Spleen (tissue), 11 donors: ENCODE measurements around the gene PIM2. TPM values are rescaled to one million over a fixed set of nuclear protein-coding genes. Genes with fewer than 3 reads are reported as not detected.

Experiments
- DNase-seq: peaks from one replicate; pipeline ENCODE4 v3.0.0-alpha.2; 2020
- H3K27ac ChIP-seq, 8 donors: fragments of 200-600 bp; sonication (generic) in 7 of 8; 1 replicate in 4 of 8; 2 replicates in 4 of 8; pipeline versions ENCODE4 v1.5.0 to v1.8.0; 2016 to 2021; ENCODE audit warnings: inconsistent platforms in 4 of 8, mild to moderate bottlenecking in 4 of 8, moderate library complexity in 1 of 8
- H3K27me3 ChIP-seq, 7 donors: fragments of 200-600 bp; sonication (generic) in 6 of 7; replicated peaks in 1 of 7; 1 replicate in 4 of 7; 2 replicates in 3 of 7; pipeline versions ENCODE4 v1.5.0 to v1.8.0; 2016 to 2021; ENCODE audit warnings: inconsistent platforms in 3 of 7, mild to moderate bottlenecking in 1 of 7
- H3K36me3 ChIP-seq, 6 donors: fragments of 200-600 bp; sonication (generic) in 5 of 6; 1 replicate in 4 of 6; 2 replicates in 2 of 6; pipeline versions ENCODE4 v1.5.0 to v1.8.0; 2016 to 2021; ENCODE audit warnings: inconsistent platforms in 2 of 6
- H3K4me1 ChIP-seq, 6 donors: fragments of 200-600 bp; sonication (generic) in 5 of 6; 1 replicate in 3 of 6; 2 replicates in 3 of 6; pipeline versions ENCODE4 v1.5.0 to v1.8.0; 2016 to 2021; ENCODE audit warnings: inconsistent platforms in 3 of 6
- H3K4me3 ChIP-seq, 8 donors: fragments of 200-600 bp; sonication (generic) in 7 of 8; 1 replicate in 4 of 8; 2 replicates in 4 of 8; pipeline versions ENCODE4 v1.5.0 to v1.8.0; 2016 to 2021; ENCODE audit warnings: inconsistent platforms in 4 of 8, mild to moderate bottlenecking in 4 of 8, moderate library complexity in 2 of 8
- H3K9me3 ChIP-seq, 8 donors: fragments of 200-600 bp; sonication (generic) in 7 of 8; 1 replicate in 4 of 8; 2 replicates in 4 of 8; pipeline versions ENCODE4 v1.5.0 to v1.8.0; 2016 to 2021; ENCODE audit warnings: inconsistent platforms in 4 of 8
- POLR2A ChIP-seq, 3 donors: fragments of 450-650 bp; IDR thresholded peaks; one replicate each; pipeline ENCODE4 v1.5.1; 2017; ENCODE audit warnings: antibody characterized with exemption in 3 of 3, mild to moderate bottlenecking in 1 of 3
- POLR2AphosphoS5 ChIP-seq, 3 donors: sonication (generic); formaldehyde crosslinking; IDR thresholded peaks; one replicate each; pipeline ENCODE4 v1.5.1; 2017; ENCODE audit warnings: antibody characterized with exemption in 3 of 3
- WGBS, 5 donors: extraction: QIAGEN DNeasy Blood & Tissue Kit in 3 of 5; methylation state at CpG; one replicate each; pipeline versions ENCODE4 v1.1.5 to v1.1.7; 2013 to 2018; 5-methylcytosine and 5-hydroxymethylcytosine counted together
- intact Hi-C: fragments of 100-400 bp; cut with DNase I; formaldehyde crosslinking; loops from one replicate; pipeline ENCODE4 v1.15.0; 2023; ENCODE audit warnings: low total_unique reads
- polyA plus RNA-seq, 3 donors: library from polyadenylated mRNA; stranded (reverse); fragments of 200-250 nt; gene quantifications; one replicate each; pipeline ENCODE4 v1.2.1, GENCODE V29; 2013
- total RNA-seq, 7 donors: library from RNA; depleted of rRNA in 3 of 7; stranded (reverse); fragments of >200 nt in 3 of 7; fragmentation: NEBNext Ultra II Directional in 4 of 7; extraction: Animal tissue kit (Norgen Biotek cat#: 25700) in 4 of 7; gene quantifications; one replicate each; pipeline versions ENCODE4 v1.1.0 to v1.2.1, GENCODE V29; 2016 to 2021
- TF ChIP-seq, protein P1 (sequence below), 11 experiments: fragments of 200-600 bp in 7 of 11; fragments of 450-650 bp in 4 of 11; sonication (generic) in 4 of 11; IDR thresholded peaks in 8 of 11; conservative IDR thresholded peaks in 3 of 11; 1 replicate in 7 of 11; 2 replicates in 4 of 11; pipeline versions ENCODE4 v1.4.0 to v1.8.0; 2016 to 2021; ENCODE audit warnings: antibody characterized with exemption in 11 of 11, inconsistent platforms in 4 of 11, mild to moderate bottlenecking in 1 of 11
- donor health status: healthy with polysubstance abuse.
- donor health status: DM: no; HTN: no; CAD: no; lungs with moderate emphysema.
- donor health status: DM: no; HTN: no; CAD: no.
- donor health status: Bipolar disorder and iron deficiency.
- donor health status: healthy.
- donor health status: DM: no; HTN: no; CAD: no.
- donor health status: DM: yes; HTN: yes; CAD: no.

Gene PIM2
- total and polyA plus RNA-seq, 10 donors, result 54.2 to 220 (median 124) TPM

DNA sequence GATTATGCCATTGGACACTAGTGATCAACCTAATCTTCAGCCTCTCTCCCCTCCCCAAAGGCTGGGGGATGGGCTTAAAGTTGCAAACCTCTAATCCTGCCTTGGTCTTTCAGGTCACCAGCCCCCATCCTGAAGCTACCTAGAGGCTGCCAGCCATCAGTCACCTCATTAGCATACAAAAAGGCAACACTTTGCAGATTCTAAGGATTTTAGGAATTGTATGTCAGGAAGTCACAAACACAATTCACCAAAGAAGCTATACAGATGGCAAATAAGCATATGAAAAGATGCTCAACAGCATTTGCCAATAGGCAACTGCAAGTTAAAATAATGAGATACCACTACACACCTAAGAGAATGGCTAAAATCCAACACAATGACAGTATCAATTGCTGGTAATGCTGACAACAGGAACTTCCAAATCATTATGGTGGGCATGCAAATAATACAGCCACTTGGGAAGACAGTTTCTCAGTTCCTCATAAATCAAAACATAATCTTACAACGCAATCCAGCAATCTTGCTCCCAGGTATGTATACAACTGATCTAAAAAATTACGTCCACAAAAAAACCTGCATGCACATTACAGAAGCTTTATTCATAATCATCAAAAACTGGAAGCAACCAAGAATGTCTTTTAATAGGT lies 9.0 kb upstream of the PIM2 start:
- no peak for DNase-seq
- 54 to 75% (median 62%) methylated on average over 2 of the region's 2 CpGs for WGBS, 5 donors

DNA sequence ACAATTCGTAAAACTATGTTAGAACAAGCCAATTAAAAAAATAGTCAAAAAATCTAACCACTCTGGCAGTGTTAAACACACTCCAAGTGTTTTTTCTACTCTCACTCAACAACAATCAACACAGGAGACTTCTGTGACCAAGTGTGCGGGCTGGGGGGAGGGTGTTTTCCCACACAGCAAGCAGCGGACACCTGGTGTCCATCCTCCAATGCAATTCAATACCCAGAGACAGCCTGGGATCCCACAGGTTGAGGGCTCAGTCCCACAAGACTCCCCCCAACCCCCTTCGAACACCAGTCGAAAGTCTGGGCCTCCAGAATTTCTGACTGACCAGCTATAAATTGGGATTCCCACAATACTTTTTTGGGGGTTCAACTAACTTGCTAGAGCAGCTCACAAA lies 8.3 kb upstream of the PIM2 start:
- intact Hi-C loops, result no loop called here
- peak; percentile 30 for DNase-seq
- Histone ChIP-seq H3K4me1 (peaks cover 0 to 35% (median 6%) of the 10 kb centered on the region in 6 donors), H3K4me3 (no peak overlapping the region), H3K27me3 (no peaks in the 10 kb centered on the region), H3K27ac (peak overlapping the region in 2 of 8 donors; percentile 23 to 54), H3K9me3 (no peaks in the 10 kb centered on the region), H3K36me3 (peaks cover 0 to 83% (median 26%) of the 10 kb centered on the region in 6 donors)
- WGBS, 5 donors, result 68 to 96% (median 90%) methylated on average over 5 of the region's 5 CpGs
- TF ChIP-seq, protein P1, sequence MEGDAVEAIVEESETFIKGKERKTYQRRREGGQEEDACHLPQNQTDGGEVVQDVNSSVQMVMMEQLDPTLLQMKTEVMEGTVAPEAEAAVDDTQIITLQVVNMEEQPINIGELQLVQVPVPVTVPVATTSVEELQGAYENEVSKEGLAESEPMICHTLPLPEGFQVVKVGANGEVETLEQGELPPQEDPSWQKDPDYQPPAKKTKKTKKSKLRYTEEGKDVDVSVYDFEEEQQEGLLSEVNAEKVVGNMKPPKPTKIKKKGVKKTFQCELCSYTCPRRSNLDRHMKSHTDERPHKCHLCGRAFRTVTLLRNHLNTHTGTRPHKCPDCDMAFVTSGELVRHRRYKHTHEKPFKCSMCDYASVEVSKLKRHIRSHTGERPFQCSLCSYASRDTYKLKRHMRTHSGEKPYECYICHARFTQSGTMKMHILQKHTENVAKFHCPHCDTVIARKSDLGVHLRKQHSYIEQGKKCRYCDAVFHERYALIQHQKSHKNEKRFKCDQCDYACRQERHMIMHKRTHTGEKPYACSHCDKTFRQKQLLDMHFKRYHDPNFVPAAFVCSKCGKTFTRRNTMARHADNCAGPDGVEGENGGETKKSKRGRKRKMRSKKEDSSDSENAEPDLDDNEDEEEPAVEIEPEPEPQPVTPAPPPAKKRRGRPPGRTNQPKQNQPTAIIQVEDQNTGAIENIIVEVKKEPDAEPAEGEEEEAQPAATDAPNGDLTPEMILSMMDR (IDR thresholded peaks at IDR 0.05 in 8 of 11, conservative IDR thresholded peaks at IDR 0.05 in 3 of 11), result no peak
- no peak for TF ChIP-seq POLR2A (IDR thresholded peaks at IDR 0.05)
- TF ChIP-seq POLR2AphosphoS5 (IDR thresholded peaks at IDR 0.05), result no peak

More for the DNA sequence above, 9.0 kb upstream of the PIM2 start:
- TF ChIP-seq POLR2AphosphoS5 (IDR thresholded peaks at IDR 0.05) (no peak), POLR2A (IDR thresholded peaks at IDR 0.05) (no peak)
- TF ChIP-seq, protein P1 (IDR thresholded peaks at IDR 0.05 in 8 of 11, conservative IDR thresholded peaks at IDR 0.05 in 3 of 11), result no peak
- H3K27ac ChIP-seq, result peak overlapping the region in 3 of 8 donors; percentile 23 to 54 (median 49)
- H3K36me3 ChIP-seq, result peaks cover 0 to 83% (median 20%) of the 10 kb centered on the region in 6 donors
- no peaks in the 10 kb centered on the region for H3K27me3 ChIP-seq
- H3K9me3 ChIP-seq, result peaks cover 0 to 4% (median 0%) of the 10 kb centered on the region in 8 donors
- intact Hi-C loops, result no loop called here
- no peak overlapping the region for H3K4me3 ChIP-seq
- peaks cover 0 to 30% (median 6%) of the 10 kb centered on the region in 6 donors for H3K4me1 ChIP-seq

DNA sequence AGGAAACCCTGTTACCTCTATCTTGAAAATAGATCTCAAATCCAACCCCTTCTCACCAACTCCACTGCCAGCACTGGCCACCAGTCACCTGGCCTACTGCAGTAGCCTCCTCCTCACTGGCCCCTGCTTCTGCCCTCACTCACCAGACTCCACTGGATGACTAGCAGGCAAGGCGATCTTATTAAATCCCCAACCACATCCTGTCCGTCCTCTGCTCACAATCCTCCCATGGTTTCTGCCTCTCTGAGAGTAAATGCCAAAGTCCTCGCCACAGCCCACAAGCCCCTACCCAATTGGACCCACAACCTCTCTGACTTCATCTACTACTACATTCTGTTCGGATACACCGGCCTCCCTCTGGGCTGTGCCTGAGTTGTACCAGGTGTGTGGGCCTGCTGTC lies 5.4 kb upstream of the PIM2 start:
- Histone ChIP-seq H3K9me3 (no peaks in the 10 kb centered on the region), H3K4me1 (peaks cover 0 to 63% (median 17%) of the 10 kb centered on the region in 6 donors), H3K36me3 (peaks cover 0 to 58% (median 21%) of the 10 kb centered on the region in 6 donors), H3K27me3 (no peaks in the 10 kb centered on the region), H3K27ac (peak overlapping the region in 2 of 8 donors; percentile 13 to 95), H3K4me3 (no peak overlapping the region)
- WGBS, 5 donors, result 81 to 90% (median 86%) methylated on average over 5 of the region's 5 CpGs
- DNase-seq, result no peak
- TF ChIP-seq, protein P1 (IDR thresholded peaks at IDR 0.05 in 8 of 11, conservative IDR thresholded peaks at IDR 0.05 in 3 of 11), result no peak
- TF ChIP-seq POLR2AphosphoS5 (IDR thresholded peaks at IDR 0.05) (no peak), POLR2A (IDR thresholded peaks at IDR 0.05) (no peak)
- intact Hi-C loops, result no loop called here

DNA sequence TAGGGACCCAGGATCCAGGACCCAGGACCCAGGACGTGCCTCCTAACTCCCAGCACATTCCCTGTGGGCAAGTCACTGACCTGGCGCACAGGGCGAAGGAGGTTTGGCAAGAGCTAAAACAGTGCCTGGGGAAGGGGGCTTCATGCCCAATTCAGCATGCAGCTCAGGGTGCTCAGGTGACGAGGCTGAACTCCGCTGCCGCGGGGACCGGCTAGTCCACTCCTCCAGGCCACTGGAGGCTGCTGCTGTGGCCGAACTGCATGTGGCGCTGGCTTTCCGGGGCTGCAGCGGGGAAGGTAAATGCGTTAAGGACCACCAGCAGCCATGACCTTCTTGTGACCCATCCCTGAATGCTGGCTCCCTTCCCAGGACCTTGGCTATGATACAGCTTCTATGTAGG lies 4.9 kb upstream of the PIM2 start:
- 91 to 94% (median 93%) methylated on average over 12 to 13 of the region's 13 CpGs; no CpG with 5 or more reads in 1 of the 5 donors for WGBS, 5 donors
- intact Hi-C loops, result no loop called here
- Histone ChIP-seq H3K4me1 (peaks cover 0 to 59% (median 17%) of the 10 kb centered on the region in 6 donors), H3K27ac (peak overlapping the region in 2 of 8 donors; percentile 13 to 95), H3K4me3 (no peak overlapping the region), H3K36me3 (peaks cover 0 to 55% (median 21%) of the 10 kb centered on the region in 6 donors), H3K27me3 (no peaks in the 10 kb centered on the region), H3K9me3 (no peaks in the 10 kb centered on the region)
- peak in 2 of 3 donors; percentile 25 to 40 for TF ChIP-seq POLR2AphosphoS5 (IDR thresholded peaks at IDR 0.05)
- TF ChIP-seq, protein P1 (IDR thresholded peaks at IDR 0.05 in 8 of 11, conservative IDR thresholded peaks at IDR 0.05 in 3 of 11), result no peak
- DNase-seq, result no peak
